Kidney (tissue), 14 donors: ENCODE results near the gene FBXO22. TPM values are rescaled to one million over a fixed set of nuclear protein-coding genes. Genes with fewer than 3 reads are reported as not detected.

Source experiments
- DNase-seq, 5 donors: peaks; one replicate each; pipeline ENCODE4 v3.0.0-alpha.2; 2013 to 2020
- FAIRE-seq: peaks from 2 replicates; lab custom pipeline; 2012; peaks lifted over from hg19 to GRCh38; lab: Jason Lieb, UNC
- H3K27ac ChIP-seq, 2 donors: one replicate each; pipeline ENCODE4 v1.7.0; 2013; ENCODE audit warnings: low read depth in 2 of 2, low read length in 2 of 2, inconsistent platforms in 1 of 2
- H3K27me3 ChIP-seq: one replicate; pipeline ENCODE4 v1.7.1; 2013; ENCODE audit warnings: low read length, inconsistent platforms; ENCODE audit not compliant: control insufficient read depth, insufficient read depth
- H3K36me3 ChIP-seq, 3 donors: one replicate each; pipeline versions ENCODE4 v1.7.0 to v1.7.1; 2013; ENCODE audit warnings: low read length in 3 of 3, control low read depth in 1 of 3, inconsistent platforms in 1 of 3; ENCODE audit not compliant: insufficient read depth in 3 of 3, control insufficient read depth in 2 of 3
- H3K4me1 ChIP-seq, 3 donors: one replicate each; pipeline versions ENCODE4 v1.7.0 to v1.7.1; 2013; ENCODE audit warnings: low read length in 3 of 3, inconsistent platforms in 1 of 3, low read depth in 1 of 3; ENCODE audit not compliant: control insufficient read depth in 2 of 3, insufficient read depth in 2 of 3
- H3K4me3 ChIP-seq, 3 donors: one replicate each; pipeline versions ENCODE4 v1.7.0 to v1.8.1; 2013; ENCODE audit warnings: low read length in 3 of 3, control low read depth in 1 of 3, inconsistent platforms in 1 of 3
- H3K9ac ChIP-seq, 3 donors: one replicate each; pipeline versions ENCODE4 v1.7.0 to v1.7.1; 2013; ENCODE audit warnings: low read length in 3 of 3, control low read depth in 1 of 3, inconsistent platforms in 1 of 3
- H3K9me3 ChIP-seq, 3 donors: one replicate each; pipeline versions ENCODE4 v1.7.0 to v1.7.1; 2013; ENCODE audit warnings: low read length in 3 of 3, control low read depth in 1 of 3, inconsistent platforms in 1 of 3; ENCODE audit not compliant: control insufficient read depth in 2 of 3, insufficient read depth in 1 of 3
- intact Hi-C: fragments of 100-400 bp; cut with DNase I; formaldehyde crosslinking; loops from one replicate; pipeline ENCODE4 v1.11.1; 2022
- polyA plus RNA-seq: library from polyadenylated mRNA; stranded (reverse); fragments of 350-450 nt; fragmentation: Illumina TruSeq; extraction: RNeasy Lipid Tissue Mini Kit (QIAGEN cat#74804); gene quantifications from one replicate; pipeline ENCODE4 v1.2.3, GENCODE V29; 2014; ENCODE audit warnings: low read depth, low replicate concordance; ENCODE audit not compliant: insufficient read depth
- total RNA-seq: library from RNA; stranded (reverse); fragmentation: NEBNext Ultra II Directional; extraction: Animal tissue kit (Norgen Biotek cat#: 25700); gene quantifications from one replicate; pipeline ENCODE4 v1.2.1, GENCODE V29; 2021
- TF ChIP-seq, protein P1 (sequence below): IDR thresholded peaks from 3 replicates; pipeline ENCODE4 v1.5.1; 2012; ENCODE audit warnings: mild to moderate bottlenecking, moderate library complexity, borderline replicate concordance; ENCODE audit not compliant: insufficient read depth; ENCODE audit errors: extremely low read depth
- donor health status: control.
- donor health status: control.
- donor health status: control.
- donor health status: control.
- donor health status: control.
- donor health status: DM: yes; HTN: yes; CAD: no.
- donor health status: Normal renal cell carcinoma (clear cell type).

FBXO22 gene
- total and polyA plus RNA-seq, 2 donors from 2014 or later = 24.1 to 28.7 TPM

DNA sequence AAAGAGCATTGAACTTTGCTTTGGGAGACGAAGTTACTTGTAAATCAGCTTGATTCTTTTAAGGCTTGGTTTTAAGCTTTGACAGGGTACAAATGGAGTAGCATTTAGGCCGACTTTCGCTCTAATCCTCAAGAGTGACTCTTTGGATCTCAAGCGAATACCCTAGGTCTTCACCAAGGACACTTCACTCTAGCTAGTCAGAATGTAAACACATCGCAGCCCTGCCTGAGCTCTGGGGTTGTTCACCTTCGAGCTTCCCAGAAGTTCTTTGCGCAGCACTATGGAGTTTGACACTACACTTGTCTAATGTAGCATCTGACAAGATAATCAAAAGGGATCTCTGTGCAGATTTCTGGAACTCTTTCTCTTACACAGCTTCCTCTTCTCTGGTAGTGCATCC lies 86.2 kb downstream of the FBXO22 start:
- H3K9ac ChIP-seq = no peak overlapping the region
- no peak overlapping the region for H3K27ac ChIP-seq
- H3K9me3 ChIP-seq = peaks cover 0 to 2% (median 0%) of the 10 kb centered on the region in 3 donors
- FAIRE-seq (no peak), DNase-seq (peak in 2 of 5 donors; percentile 5 to 17)
- H3K4me1 ChIP-seq = no peaks in the 10 kb centered on the region
- no peak overlapping the region for H3K4me3 ChIP-seq
- intact Hi-C loops = no loop called here
- TF ChIP-seq, protein P1, sequence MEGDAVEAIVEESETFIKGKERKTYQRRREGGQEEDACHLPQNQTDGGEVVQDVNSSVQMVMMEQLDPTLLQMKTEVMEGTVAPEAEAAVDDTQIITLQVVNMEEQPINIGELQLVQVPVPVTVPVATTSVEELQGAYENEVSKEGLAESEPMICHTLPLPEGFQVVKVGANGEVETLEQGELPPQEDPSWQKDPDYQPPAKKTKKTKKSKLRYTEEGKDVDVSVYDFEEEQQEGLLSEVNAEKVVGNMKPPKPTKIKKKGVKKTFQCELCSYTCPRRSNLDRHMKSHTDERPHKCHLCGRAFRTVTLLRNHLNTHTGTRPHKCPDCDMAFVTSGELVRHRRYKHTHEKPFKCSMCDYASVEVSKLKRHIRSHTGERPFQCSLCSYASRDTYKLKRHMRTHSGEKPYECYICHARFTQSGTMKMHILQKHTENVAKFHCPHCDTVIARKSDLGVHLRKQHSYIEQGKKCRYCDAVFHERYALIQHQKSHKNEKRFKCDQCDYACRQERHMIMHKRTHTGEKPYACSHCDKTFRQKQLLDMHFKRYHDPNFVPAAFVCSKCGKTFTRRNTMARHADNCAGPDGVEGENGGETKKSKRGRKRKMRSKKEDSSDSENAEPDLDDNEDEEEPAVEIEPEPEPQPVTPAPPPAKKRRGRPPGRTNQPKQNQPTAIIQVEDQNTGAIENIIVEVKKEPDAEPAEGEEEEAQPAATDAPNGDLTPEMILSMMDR = no peak
- no peaks in the 10 kb centered on the region for H3K27me3 ChIP-seq
- no peaks in the 10 kb centered on the region for H3K36me3 ChIP-seq

Other genes starting within 250 kb of the FBXO22 start
- gene CSPG4, start 191.0 kb upstream of the FBXO22 start, total RNA-seq = 30.7 TPM
- 4.4 TPM for gene CSPG4, start 191.0 kb upstream of the FBXO22 start, polyA plus RNA-seq
- gene UBE2Q2, start 60.4 kb upstream of the FBXO22 start, total RNA-seq = 31.6 TPM
- 18.1 TPM for gene UBE2Q2, start 60.4 kb upstream of the FBXO22 start, polyA plus RNA-seq
- gene NRG4, start 108.5 kb downstream of the FBXO22 start, total RNA-seq = 0.35 TPM
- 1.5 TPM for gene NRG4, start 108.5 kb downstream of the FBXO22 start, polyA plus RNA-seq
- gene TMEM266, start 156.1 kb downstream of the FBXO22 start, total RNA-seq = 0.72 TPM
- gene TMEM266, start 156.1 kb downstream of the FBXO22 start, polyA plus RNA-seq = 3.1 TPM